HG03045 (cell line): ENCODE data around the gene SLC7A9.
"Not testable (repeated sequence)": the region's sequence is repeated elsewhere in the genome, so short reads cannot be mapped to it uniquely, and the experiment has no call there.

Experiments used
- ATAC-seq: cut with Tn5 transposase; IDR thresholded peaks from one replicate; pipeline ENCODE4 v1.9.1; 2021; ENCODE audit warnings: mild to moderate bottlenecking, moderate library complexity; ENCODE audit not compliant: unreplicated experiment

Gene SLC7A9

GRCh38 chr19:32864318-32865007 lies 5.1 kb downstream of the SLC7A9 start:
- no peak for ATAC-seq

GRCh38 chr19:32863841-32864240 lies 5.7 kb downstream of the SLC7A9 start:
- ATAC-seq, result no peak

- ATAC-seq, result no peak
These were observed 6.3 kb downstream of the SLC7A9 start for GRCh38 chr19:32863301-32863700.

- ATAC-seq, result no peak
These were observed 6.8 kb downstream of the SLC7A9 start for GRCh38 chr19:32862741-32863140.

- no peak for ATAC-seq
These were observed 7.4 kb downstream of the SLC7A9 start for GRCh38 chr19:32862173-32862572.

GRCh38 chr19:32861596-32861995 lies 8.0 kb downstream of the SLC7A9 start:
- no peak for ATAC-seq

- ATAC-seq, result no peak
These were observed 10.0 kb downstream of the SLC7A9 start for GRCh38 chr19:32859591-32859990.

GRCh38 chr19:32858559-32858958 lies 11.0 kb downstream of the SLC7A9 start:
- ATAC-seq, result no peak

- no peak for ATAC-seq
These were observed 11.4 kb downstream of the SLC7A9 start for GRCh38 chr19:32858155-32858554.

- no peak for ATAC-seq
These were observed 12.0 kb downstream of the SLC7A9 start for GRCh38 chr19:32857584-32857983.

- ATAC-seq, result not testable (repeated sequence)
These were observed 12.7 kb downstream of the SLC7A9 start for GRCh38 chr19:32856818-32857217.

- no peak for ATAC-seq
These were observed 17.4 kb downstream of the SLC7A9 start for GRCh38 chr19:32852216-32852615.

- ATAC-seq, result not testable (repeated sequence)
These were observed 21.5 kb downstream of the SLC7A9 start for GRCh38 chr19:32848035-32848434.

GRCh38 chr19:32843716-32844245 lies 25.8 kb downstream of the SLC7A9 start:
- ATAC-seq, result no peak

GRCh38 chr19:32842061-32842460 lies 27.5 kb downstream of the SLC7A9 start:
- no peak for ATAC-seq

GRCh38 chr19:32837531-32837930 lies 32.0 kb downstream of the SLC7A9 start:
- no peak for ATAC-seq

- not testable (repeated sequence) for ATAC-seq
These were observed 36.2 kb downstream of the SLC7A9 start for GRCh38 chr19:32833388-32833787.

- not testable (repeated sequence) for ATAC-seq
These were observed 36.7 kb downstream of the SLC7A9 start for GRCh38 chr19:32832825-32833224.

GRCh38 chr19:32832094-32832493 lies 37.5 kb downstream of the SLC7A9 start:
- not testable (repeated sequence) for ATAC-seq

GRCh38 chr19:32831611-32832010 lies 38.0 kb downstream of the SLC7A9 start:
- no peak for ATAC-seq

- ATAC-seq, result no peak
These were observed 39.1 kb downstream of the SLC7A9 start for GRCh38 chr19:32830231-32831014.

GRCh38 chr19:32829345-32829896 lies 40.1 kb downstream of the SLC7A9 start:
- no peak for ATAC-seq
